Right cardiac atrium (tissue), 5 donors: ENCODE data around the gene NCOA4. TPM values are rescaled to one million over a fixed set of nuclear protein-coding genes. Genes with fewer than 3 reads are reported as not detected.

ENCODE experiments used
- ATAC-seq, 2 donors: fragments of 200-7000 bp; cut with Tn5 transposase; one replicate each; pipeline versions ENCODE4 v1.8.0 to v1.9.1; 2020; ENCODE audit warnings: moderate library complexity in 2 of 2, mild to moderate bottlenecking in 1 of 2
- DNase-seq, 3 donors: peaks; one replicate each; pipeline ENCODE4 v3.0.0-alpha.2; 2020
- H3K27ac ChIP-seq: one replicate; pipeline ENCODE4 v1.5.1; 2013; ENCODE audit warnings: mild to moderate bottlenecking, low read length, control low read depth, moderate library complexity
- H3K27me3 ChIP-seq: one replicate; pipeline ENCODE4 v1.6.1; 2013; ENCODE audit not compliant: control insufficient read depth, insufficient read depth
- H3K4me1 ChIP-seq: one replicate; pipeline ENCODE4 v1.6.1; 2013; ENCODE audit warnings: low read length; ENCODE audit not compliant: control insufficient read depth, insufficient read depth
- H3K4me3 ChIP-seq: one replicate; pipeline ENCODE4 v1.5.1; 2013; ENCODE audit warnings: low read length, control low read depth
- H3K9me3 ChIP-seq: one replicate; pipeline ENCODE4 v1.6.1; 2013; ENCODE audit warnings: low read length; ENCODE audit not compliant: control insufficient read depth
- WGBS: extraction: QIAGEN DNeasy Blood & Tissue Kit; methylation state at CpG from one replicate; pipeline ENCODE4 v1.1.7; 2013; 5-methylcytosine and 5-hydroxymethylcytosine counted together
- intact Hi-C, 4 donors: fragments of 100-400 bp; cut with DNase I; formaldehyde crosslinking; loops; one replicate each; pipeline versions ENCODE4 v1.11.0 to v1.14.0; 2022 to 2023
- polyA plus RNA-seq: library from polyadenylated mRNA; stranded (reverse); fragments of 200-250 nt; gene quantifications from one replicate; pipeline ENCODE4 v1.2.3, GENCODE V29; 2013
- total RNA-seq, 4 donors: library from RNA; stranded (reverse); fragmentation: NEBNext Ultra II Directional; extraction: Animal tissue kit (Norgen Biotek cat#: 25700); gene quantifications; one replicate each; pipeline ENCODE4 v1.2.1, GENCODE V29; 2021
- donor health status: healthy with polysubstance abuse.
- donor health status: DM: no; HTN: yes; CAD: no.
- donor health status: DM: no; HTN: no; CAD: no.
- donor health status: DM: no; HTN: yes; CAD: no; lungs with severe emphysema.
- donor health status: DM: yes; HTN: yes; CAD: no.

The NCOA4 gene
- total and polyA plus RNA-seq, 5 donors: 93.7 to 233 (median 216) TPM

DNA sequence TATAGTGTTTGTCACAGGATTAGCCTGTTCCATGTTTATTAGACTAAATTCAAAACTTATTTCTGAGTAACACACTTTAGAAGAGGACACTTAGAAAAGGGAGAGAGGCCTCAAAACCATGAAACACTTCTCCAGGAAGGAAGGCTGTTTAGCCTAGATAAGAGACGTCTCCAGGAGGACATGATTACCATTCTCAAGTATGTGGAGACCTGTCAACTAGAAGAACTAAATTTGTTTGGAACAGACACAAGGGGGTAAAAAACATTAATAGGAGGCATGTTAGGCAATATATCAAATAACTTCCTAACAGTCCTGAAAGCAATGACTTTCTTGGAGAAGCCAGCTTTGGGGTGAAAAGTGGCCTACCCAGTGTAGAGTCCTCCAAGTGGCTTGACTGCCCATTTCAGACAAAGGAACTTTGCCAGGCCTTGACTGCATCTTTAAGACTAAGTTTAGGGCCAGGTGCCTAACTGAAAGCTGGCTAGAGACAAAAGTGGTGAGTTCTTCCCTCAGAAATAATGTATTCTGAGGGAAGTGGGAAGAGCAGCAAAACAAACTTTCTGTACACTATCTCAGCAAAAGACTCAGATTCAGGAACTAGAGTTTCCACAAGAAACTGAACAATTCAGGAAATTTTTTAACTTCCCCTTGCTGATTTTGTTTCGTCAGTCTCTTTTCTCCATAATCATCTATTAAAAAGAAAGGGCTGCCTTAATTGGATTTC lies 11.8 kb downstream of the NCOA4 start:
- Histone ChIP-seq H3K27me3 (no peaks in the 10 kb centered on the region), H3K4me1 (peaks cover 10% of the 10 kb centered on the region), H3K27ac (peak overlapping the region; percentile 25), H3K9me3 (no peaks in the 10 kb centered on the region), H3K4me3 (no peak overlapping the region)
- WGBS: 27% methylated on average over 2 of the region's 2 CpGs
- intact Hi-C loops: no loop called here
- ATAC-seq (no peak), DNase-seq (no peak)

GRCh38 chr10:46017733-46018132 lies 12.7 kb downstream of the NCOA4 start:
- peaks cover 10% of the 10 kb centered on the region for H3K4me1 ChIP-seq
- intact Hi-C loops: no loop called here
- ATAC-seq: no peak
- no peaks in the 10 kb centered on the region for H3K27me3 ChIP-seq
- WGBS: 73% methylated on average over 2 of the region's 2 CpGs
- H3K27ac ChIP-seq: no peak overlapping the region
- H3K9me3 ChIP-seq: no peaks in the 10 kb centered on the region
- DNase-seq: no peak
- H3K4me3 ChIP-seq: no peak overlapping the region

- Histone ChIP-seq H3K4me1 (peaks cover 10% of the 10 kb centered on the region), H3K27ac (no peak overlapping the region), H3K9me3 (no peaks in the 10 kb centered on the region), H3K4me3 (no peak overlapping the region), H3K27me3 (no peaks in the 10 kb centered on the region)
- intact Hi-C loops: no loop called here
- ATAC-seq: no peak
- 90% methylated on average over 1 of the region's 1 CpG for WGBS
- no peak for DNase-seq
These were observed 13.6 kb downstream of the NCOA4 start for GRCh38 chr10:46016811-46017210.

DNA sequence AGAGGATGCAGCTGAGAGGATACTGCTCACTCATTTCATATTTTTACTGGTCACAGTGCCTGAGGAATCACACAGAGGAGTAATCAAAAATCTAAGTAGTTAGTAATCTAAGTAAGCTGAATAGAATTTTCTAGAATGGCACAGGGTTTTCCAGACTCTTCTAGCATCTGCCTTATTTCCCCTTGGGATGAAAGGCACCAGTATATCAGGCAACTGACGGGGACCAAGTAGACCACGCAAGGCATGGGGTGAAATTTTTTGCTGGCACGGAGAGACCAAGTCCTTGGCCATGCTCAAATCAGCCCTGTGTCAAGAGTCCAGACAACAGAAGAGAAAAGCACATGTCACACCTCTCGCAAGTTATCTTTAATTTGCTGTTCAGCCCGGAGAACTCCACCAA lies 14.2 kb downstream of the NCOA4 start:
- H3K4me1 ChIP-seq: peaks cover 10% of the 10 kb centered on the region
- H3K9me3 ChIP-seq: no peaks in the 10 kb centered on the region
- H3K27me3 ChIP-seq: no peaks in the 10 kb centered on the region
- intact Hi-C loops: no loop called here
- H3K4me3 ChIP-seq: no peak overlapping the region
- ATAC-seq (no peak), DNase-seq (no peak)
- H3K27ac ChIP-seq: no peak overlapping the region
- WGBS: 88% methylated on average over 5 of the region's 5 CpGs

GRCh38 chr10:46014683-46015405 lies 15.6 kb downstream of the NCOA4 start:
- Histone ChIP-seq H3K27ac (no peak overlapping the region), H3K4me3 (no peak overlapping the region), H3K9me3 (no peaks in the 10 kb centered on the region), H3K27me3 (no peaks in the 10 kb centered on the region), H3K4me1 (peaks cover 6% of the 10 kb centered on the region)
- WGBS: 89% methylated on average over 5 of the region's 5 CpGs
- ATAC-seq (no peak), DNase-seq (no peak)
- intact Hi-C loops: no loop called here

DNA sequence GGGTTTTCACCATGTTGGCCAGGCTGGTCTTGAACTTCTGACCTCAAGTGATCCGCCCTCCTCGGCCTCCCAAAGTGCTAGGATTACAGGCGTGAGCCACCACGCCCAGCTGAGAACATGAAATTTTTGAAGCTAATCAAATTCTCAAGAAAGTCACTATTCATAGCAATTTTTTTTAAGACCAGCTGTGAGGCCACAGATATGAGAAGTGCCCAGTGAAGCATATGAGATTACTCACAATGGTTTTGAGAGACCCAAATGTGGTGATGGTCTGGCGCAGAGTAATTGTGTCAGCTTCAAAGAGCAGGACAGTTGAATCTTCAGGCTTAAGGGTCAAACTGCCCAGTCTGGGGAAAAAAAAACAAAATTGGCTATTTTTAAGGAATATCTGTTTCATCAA lies 16.2 kb downstream of the NCOA4 start:
- no peak overlapping the region for H3K27ac ChIP-seq
- no peaks in the 10 kb centered on the region for H3K27me3 ChIP-seq
- no peaks in the 10 kb centered on the region for H3K9me3 ChIP-seq
- no peak for DNase-seq
- intact Hi-C loops: no loop called here
- no peak overlapping the region for H3K4me3 ChIP-seq
- H3K4me1 ChIP-seq: peaks cover 5% of the 10 kb centered on the region
- no peak for ATAC-seq
- 93% methylated on average over 5 of the region's 5 CpGs for WGBS

- Histone ChIP-seq H3K27me3 (no peaks in the 10 kb centered on the region), H3K9me3 (no peaks in the 10 kb centered on the region), H3K27ac (no peak overlapping the region), H3K4me1 (peaks cover 3% of the 10 kb centered on the region), H3K4me3 (no peak overlapping the region)
- ATAC-seq (no peak), DNase-seq (no peak)
- intact Hi-C loops: no loop called here
- WGBS: 82% methylated on average over 3 of the region's 3 CpGs
These were observed 17.7 kb downstream of the NCOA4 start for GRCh38 chr10:46012746-46013145.

DNA sequence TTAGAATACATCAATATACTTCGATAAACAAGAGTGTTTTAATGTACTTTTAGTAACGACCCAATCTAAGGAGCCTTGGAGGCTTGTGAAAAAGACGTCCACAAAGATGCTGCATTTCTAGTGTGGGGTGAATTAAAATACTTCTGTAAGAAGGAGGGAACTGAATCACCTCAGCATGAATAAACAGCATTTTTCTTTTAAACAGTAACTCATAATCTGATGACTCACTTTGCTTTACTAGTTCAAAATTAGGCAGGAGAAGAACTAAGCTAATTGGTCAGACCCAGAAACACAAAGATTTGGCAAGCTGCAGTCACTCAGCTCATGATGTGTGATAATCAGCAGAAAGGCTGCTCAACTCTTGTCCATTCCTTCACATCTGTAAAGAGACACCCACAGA lies 24.2 kb downstream of the NCOA4 start:
- intact Hi-C loops: no loop called here
- H3K4me1 ChIP-seq: no peaks in the 10 kb centered on the region
- no peak overlapping the region for H3K4me3 ChIP-seq
- WGBS: 65% methylated on average over 3 of the region's 3 CpGs
- H3K27me3 ChIP-seq: no peaks in the 10 kb centered on the region
- ATAC-seq (no peak), DNase-seq (no peak)
- no peaks in the 10 kb centered on the region for H3K9me3 ChIP-seq
- no peak overlapping the region for H3K27ac ChIP-seq

GRCh38 chr10:46005383-46005782 lies 25.0 kb downstream of the NCOA4 start:
- H3K27ac ChIP-seq: no peak overlapping the region
- no peaks in the 10 kb centered on the region for H3K9me3 ChIP-seq
- WGBS: 74% methylated on average over 4 of the region's 4 CpGs
- H3K4me3 ChIP-seq: no peak overlapping the region
- ATAC-seq: no peak
- DNase-seq: no peak
- H3K4me1 ChIP-seq: no peaks in the 10 kb centered on the region
- intact Hi-C loops: no loop called here
- no peaks in the 10 kb centered on the region for H3K27me3 ChIP-seq

DNA sequence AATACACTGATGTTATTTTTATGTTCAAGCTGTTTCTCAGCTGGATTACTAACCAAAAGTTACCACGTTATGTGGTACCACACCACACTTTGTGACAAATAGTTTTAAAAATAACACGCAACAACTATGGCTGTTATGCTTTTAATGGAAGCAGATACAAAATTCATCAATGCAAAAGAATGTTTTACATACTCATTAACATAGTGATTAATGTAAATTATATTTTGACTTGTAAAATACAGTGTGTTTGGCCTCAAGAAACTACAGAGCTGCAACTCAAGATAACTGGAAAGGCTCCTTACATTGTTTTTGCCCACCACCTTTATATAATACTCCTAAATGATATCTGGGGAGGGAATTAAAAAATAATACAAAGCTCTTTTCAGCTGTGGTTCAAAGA lies 25.5 kb downstream of the NCOA4 start:
- no peak for DNase-seq
- intact Hi-C loops: no loop called here
- no peak for ATAC-seq
- WGBS: 87% methylated on average over 2 of the region's 2 CpGs
- Histone ChIP-seq H3K27me3 (no peaks in the 10 kb centered on the region), H3K9me3 (no peaks in the 10 kb centered on the region), H3K4me3 (no peak overlapping the region), H3K4me1 (no peaks in the 10 kb centered on the region), H3K27ac (no peak overlapping the region)

- no peak overlapping the region for H3K27ac ChIP-seq
- H3K4me3 ChIP-seq: no peak overlapping the region
- DNase-seq (no peak), ATAC-seq (no peak)
- intact Hi-C loops: no loop called here
- no peaks in the 10 kb centered on the region for H3K9me3 ChIP-seq
- WGBS: 79% methylated on average over 9 of the region's 9 CpGs
- H3K4me1 ChIP-seq: no peaks in the 10 kb centered on the region
- no peaks in the 10 kb centered on the region for H3K27me3 ChIP-seq
These were observed 27.3 kb downstream of the NCOA4 start for GRCh38 chr10:46002916-46003693.
